HK-2 (cell line): ENCODE results near the gene TMEM127.
"Not testable (repeated sequence)": the region's sequence is repeated elsewhere in the genome, so short reads cannot be mapped to it uniquely, and the experiment has no call there.

Experiments used
- DNase-seq: peaks from one replicate; pipeline ENCODE4 v3.0.0-alpha.2; 2018; ENCODE audit not compliant: unreplicated experiment

Gene TMEM127

GRCh38 chr2:96265840-96266679, at the start of gene TMEM127, which contains the start of gene CIAO1:
Gene TMEM127 (minus strand): TSS chr2:96265997. CDS start chr2:96265381, 616 bp downstream.
Gene CIAO1 (plus strand): TSS chr2:96266225. CDS start chr2:96266351, 126 bp downstream.
- DNase-seq, result peak; percentile 99

- no peak for DNase-seq
These were observed 49.2 kb upstream of the TMEM127 start for GRCh38 chr2:96315005-96315399.

GRCh38 chr2:96308248-96308647, 42.5 kb upstream of the TMEM127 start:
- no peak for DNase-seq

- DNase-seq, result no peak
These were observed 40.6 kb upstream of the TMEM127 start for GRCh38 chr2:96306370-96306769.

GRCh38 chr2:96305979-96306308, 40.1 kb upstream of the TMEM127 start:
- no peak for DNase-seq

- DNase-seq, result peak; percentile 84
These were observed 39.5 kb upstream of the TMEM127 start, which contains the start of gene SNRNP200 for GRCh38 chr2:96305091-96305978. Gene SNRNP200 (minus strand): TSS chr2:96305546. CDS start chr2:96305437, 109 bp downstream.

- no peak for DNase-seq
These were observed 38.8 kb upstream of the TMEM127 start for GRCh38 chr2:96304606-96305005.

GRCh38 chr2:96301865-96302264, 36.1 kb upstream of the TMEM127 start:
- DNase-seq, result no peak

GRCh38 chr2:96296925-96297324, 31.1 kb upstream of the TMEM127 start:
- no peak for DNase-seq

- not testable (repeated sequence) for DNase-seq
These were observed 28.5 kb upstream of the TMEM127 start for GRCh38 chr2:96294271-96294670.

- DNase-seq, result no peak
These were observed 26.0 kb upstream of the TMEM127 start for GRCh38 chr2:96291751-96292150.

- DNase-seq, result no peak
These were observed 21.6 kb upstream of the TMEM127 start for GRCh38 chr2:96287273-96287856.

GRCh38 chr2:96276787-96277499, 11.1 kb upstream of the TMEM127 start:
- no peak for DNase-seq

- no peak for DNase-seq
These were observed 8.7 kb upstream of the TMEM127 start for GRCh38 chr2:96274355-96275056.

GRCh38 chr2:96273763-96274162, 8.0 kb upstream of the TMEM127 start:
- DNase-seq, result no peak

GRCh38 chr2:96271995-96272394, 6.2 kb upstream of the TMEM127 start:
- DNase-seq, result no peak

- DNase-seq, result peak; percentile 39
These were observed 1.6 kb upstream of the TMEM127 start for GRCh38 chr2:96267159-96267971.

- DNase-seq, result peak; percentile 50
These were observed 403 bp downstream of the TMEM127 start for GRCh38 chr2:96265349-96265839.

GRCh38 chr2:96264656-96265348, 995 bp downstream of the TMEM127 start:
- no peak for DNase-seq
